ENCODE measurements around the gene NAPA.

NAPA gene

DNA sequence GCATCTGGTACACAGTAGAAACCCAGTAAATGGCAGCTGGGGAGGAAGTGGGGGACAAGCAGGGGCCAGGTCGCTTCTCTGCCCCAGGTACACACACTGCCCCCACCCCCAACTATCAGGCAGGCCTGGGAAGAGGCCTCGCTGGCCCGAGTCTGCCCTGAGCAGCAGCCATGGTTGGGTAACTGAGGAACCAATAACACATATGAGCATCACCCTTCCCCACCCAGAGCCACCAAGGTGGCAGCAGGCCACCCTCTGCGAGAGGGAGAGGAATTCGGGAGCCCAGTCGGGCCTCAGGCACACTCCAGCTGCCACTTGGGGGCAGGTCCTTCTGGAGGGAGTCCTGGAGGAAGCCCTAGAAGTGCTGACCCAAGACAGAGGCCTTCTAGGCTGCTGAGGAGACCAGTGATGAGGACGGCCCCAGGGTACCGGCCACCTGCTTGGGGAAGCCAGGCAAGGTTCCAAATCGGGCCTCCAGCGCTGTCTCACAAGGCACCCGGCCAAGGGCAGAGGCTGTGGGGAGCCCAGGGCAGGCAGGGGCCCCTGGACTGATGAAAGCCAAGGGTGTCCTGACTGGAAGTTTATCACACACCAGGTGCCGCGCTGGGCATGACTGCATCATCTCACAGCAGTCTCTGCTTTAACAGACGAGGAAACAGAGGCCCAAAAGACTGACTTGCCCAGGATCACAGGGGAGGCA is 16.9 kb downstream of the NAPA start:
- Histone ChIP-seq H3K27me3 (ENCODE audit: insufficient read depth, low read length) (no peaks in the 10 kb centered on the region), H2BK12ac (ENCODE audit: low read length) (no peak overlapping the region), H3K23ac (ENCODE audit: low read length) (no peak overlapping the region), H3K4me3 (ENCODE audit: low read depth, low read length) (no peak overlapping the region), H2BK120ac (ENCODE audit: insufficient read depth, low read length, poor library complexity) (no peak overlapping the region), H2BK5ac (ENCODE audit: low read depth, low read length, poor library complexity) (no peak overlapping the region), H3K4me1 (ENCODE audit: control insufficient read depth in 1 of 2, insufficient read depth in 2 of 2, low read length in 2 of 2) (no peaks in the 10 kb centered on the region), H2AK5ac (ENCODE audit: low read length) (no peak overlapping the region), H3K14ac (ENCODE audit: low read length) (no peak overlapping the region), H3K36me3 (ENCODE audit: control insufficient read depth in 1 of 2, insufficient read depth in 2 of 2, low read length in 2 of 2) (peaks cover 64 to 71% of the 10 kb centered on the region in 2 experiments), H3K4me2 (ENCODE audit: low read length) (no peak overlapping the region), H4K91ac (ENCODE audit: low read depth, low read length) (no peak overlapping the region), H4K12ac (ENCODE audit: low read depth, low read length) (no peak overlapping the region), H4K8ac (ENCODE audit: low read depth, low read length) (no peak overlapping the region), H2AFZ (ENCODE audit: insufficient read depth, low read length, poor library complexity) (no peak overlapping the region), H3K18ac (ENCODE audit: low read length) (no peak overlapping the region), H3K9me3 (ENCODE audit: insufficient read depth, low read depth, low read length) (no peaks in the 10 kb centered on the region), H3K27ac (ENCODE audit: low read depth, low read length) (no peak overlapping the region), H3K79me2 (ENCODE audit: control insufficient read depth, insufficient read depth, low read length, poor library complexity) (no peaks in the 10 kb centered on the region), H3K9ac (ENCODE audit: low read length) (no peak overlapping the region), H3K4ac (ENCODE audit: low read depth, low read length) (no peak overlapping the region), H3K79me1 (ENCODE audit: low read length) (no peaks in the 10 kb centered on the region)
- no CpG with 5 or more reads among the region's 14 CpGs for WGBS (ENCODE audit: extremely low coverage, insufficient coverage, insufficient read length)
- no peak for DNase-seq

DNA sequence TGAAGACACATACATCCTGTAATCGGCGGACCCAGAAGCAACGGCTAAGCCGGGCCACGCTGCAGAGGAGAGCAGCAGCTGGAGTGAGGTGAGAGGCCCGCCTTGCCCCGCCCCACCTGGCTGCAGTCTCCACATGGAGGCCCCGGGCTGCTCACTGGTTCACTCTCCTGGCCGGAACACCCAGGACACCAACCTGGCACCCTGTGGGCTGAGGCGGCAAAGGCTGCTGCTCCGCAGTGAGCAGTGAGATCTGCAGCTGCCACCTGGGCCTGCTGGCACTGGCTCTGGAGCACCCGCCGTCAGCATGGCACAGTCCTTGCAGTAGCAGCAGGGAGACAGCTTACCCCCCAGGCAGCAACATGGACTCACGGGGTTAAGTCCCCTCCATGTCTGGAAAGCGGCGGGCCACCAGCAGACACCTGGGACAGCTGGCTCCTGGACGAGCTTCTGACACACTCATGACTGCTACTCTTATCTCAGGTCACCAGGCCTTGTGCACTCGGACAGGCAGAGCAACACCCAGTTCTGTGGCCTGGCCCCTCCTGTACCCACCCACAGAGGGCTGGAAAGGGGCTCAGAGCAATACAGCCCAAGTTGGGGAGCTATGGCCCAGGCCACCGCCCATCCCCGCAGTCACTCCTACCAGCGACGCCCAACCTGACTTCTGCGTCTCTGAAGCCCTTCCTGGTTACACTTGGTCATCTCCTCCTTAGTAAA is 17.7 kb downstream of the NAPA start:
- no peaks in the 10 kb centered on the region for H3K79me1 ChIP-seq (ENCODE audit: low read length)
- no peak overlapping the region for H2AK5ac ChIP-seq (ENCODE audit: low read length)
- no peak overlapping the region for H3K4ac ChIP-seq (ENCODE audit: low read depth, low read length)
- no peak overlapping the region for H4K91ac ChIP-seq (ENCODE audit: low read depth, low read length)
- WGBS (ENCODE audit: extremely low coverage, insufficient coverage, insufficient read length) = no CpG with 5 or more reads among the region's 23 CpGs
- H2BK120ac ChIP-seq (ENCODE audit: insufficient read depth, low read length, poor library complexity) = no peak overlapping the region
- no peaks in the 10 kb centered on the region for H3K79me2 ChIP-seq (ENCODE audit: control insufficient read depth, insufficient read depth, low read length, poor library complexity)
- no peak overlapping the region for H2AFZ ChIP-seq (ENCODE audit: insufficient read depth, low read length, poor library complexity)
- no peak overlapping the region for H3K4me3 ChIP-seq (ENCODE audit: low read depth, low read length)
- no peak overlapping the region for H4K8ac ChIP-seq (ENCODE audit: low read depth, low read length)
- H3K9me3 ChIP-seq (ENCODE audit: insufficient read depth, low read depth, low read length) = no peaks in the 10 kb centered on the region
- no peak overlapping the region for H3K27ac ChIP-seq (ENCODE audit: low read depth, low read length)
- H3K36me3 ChIP-seq (ENCODE audit: control insufficient read depth in 1 of 2, insufficient read depth in 2 of 2, low read length in 2 of 2) = peaks cover 69 to 77% of the 10 kb centered on the region in 2 experiments
- DNase-seq = no peak
- H3K14ac ChIP-seq (ENCODE audit: low read length) = no peak overlapping the region
- no peaks in the 10 kb centered on the region for H3K27me3 ChIP-seq (ENCODE audit: insufficient read depth, low read length)
- no peak overlapping the region for H3K23ac ChIP-seq (ENCODE audit: low read length)
- H3K18ac ChIP-seq (ENCODE audit: low read length) = no peak overlapping the region
- H4K12ac ChIP-seq (ENCODE audit: low read depth, low read length) = no peak overlapping the region
- no peak overlapping the region for H2BK12ac ChIP-seq (ENCODE audit: low read length)
- no peak overlapping the region for H3K9ac ChIP-seq (ENCODE audit: low read length)
- H3K4me1 ChIP-seq (ENCODE audit: control insufficient read depth in 1 of 2, insufficient read depth in 2 of 2, low read length in 2 of 2) = no peaks in the 10 kb centered on the region
- H3K4me2 ChIP-seq (ENCODE audit: low read length) = no peak overlapping the region
- no peak overlapping the region for H2BK5ac ChIP-seq (ENCODE audit: low read depth, low read length, poor library complexity)

DNA sequence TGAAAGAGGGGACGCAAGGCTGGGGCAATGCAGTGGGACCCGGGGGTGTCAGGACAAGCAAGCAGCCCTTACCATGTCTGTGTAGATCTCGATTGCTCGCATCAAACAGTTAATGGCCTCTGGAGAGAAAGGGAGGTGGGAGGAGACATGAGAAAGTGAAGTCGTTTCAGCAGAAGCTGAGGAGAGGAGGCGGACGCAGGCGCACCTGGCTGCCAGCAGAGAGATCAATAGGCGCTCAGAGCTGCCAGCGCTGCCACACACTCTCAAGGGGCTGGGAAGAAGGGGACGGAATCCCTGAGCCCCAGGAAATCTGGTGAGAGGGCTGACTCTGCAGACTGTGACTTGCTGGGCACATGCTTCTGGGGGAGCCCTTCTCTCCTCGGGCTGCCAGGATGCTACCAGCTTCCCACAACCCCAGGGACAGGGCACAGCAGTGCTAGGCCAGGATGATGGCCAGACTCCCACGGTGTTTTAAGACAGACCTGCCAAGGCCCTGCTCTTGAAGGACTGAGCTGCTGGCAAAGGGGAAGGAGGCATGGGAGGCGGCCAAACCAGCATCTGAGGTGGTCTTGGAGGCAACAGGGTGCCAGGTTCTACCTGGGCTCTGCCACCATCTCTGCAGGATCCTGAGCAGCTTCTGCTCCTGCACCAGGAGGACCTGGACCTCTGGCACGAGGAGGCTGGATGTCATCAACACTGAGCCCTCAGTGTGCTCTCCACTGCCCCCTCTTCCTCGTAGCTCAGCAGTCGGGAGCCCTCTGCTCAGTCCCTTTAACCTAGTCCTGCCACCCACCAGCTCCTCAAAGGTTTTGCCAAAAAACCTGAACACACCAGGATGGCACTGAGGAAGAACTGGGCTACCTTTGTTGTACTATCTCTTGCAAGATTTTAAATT is 19.1 kb downstream of the NAPA start:
- H2BK5ac ChIP-seq (ENCODE audit: low read depth, low read length, poor library complexity) = no peak overlapping the region
- no peak overlapping the region for H4K8ac ChIP-seq (ENCODE audit: low read depth, low read length)
- H3K4me1 ChIP-seq (ENCODE audit: control insufficient read depth in 1 of 2, insufficient read depth in 2 of 2, low read length in 2 of 2) = no peaks in the 10 kb centered on the region
- no peak overlapping the region for H4K12ac ChIP-seq (ENCODE audit: low read depth, low read length)
- no peaks in the 10 kb centered on the region for H3K79me2 ChIP-seq (ENCODE audit: control insufficient read depth, insufficient read depth, low read length, poor library complexity)
- H3K79me1 ChIP-seq (ENCODE audit: low read length) = no peaks in the 10 kb centered on the region
- no peak overlapping the region for H3K14ac ChIP-seq (ENCODE audit: low read length)
- no peak overlapping the region for H3K4me3 ChIP-seq (ENCODE audit: low read depth, low read length)
- no peaks in the 10 kb centered on the region for H3K27me3 ChIP-seq (ENCODE audit: insufficient read depth, low read length)
- no peak overlapping the region for H2BK12ac ChIP-seq (ENCODE audit: low read length)
- H3K36me3 ChIP-seq (ENCODE audit: control insufficient read depth in 1 of 2, insufficient read depth in 2 of 2, low read length in 2 of 2) = peaks cover 77 to 83% of the 10 kb centered on the region in 2 experiments
- no peak overlapping the region for H3K4ac ChIP-seq (ENCODE audit: low read depth, low read length)
- no peaks in the 10 kb centered on the region for H3K9me3 ChIP-seq (ENCODE audit: insufficient read depth, low read depth, low read length)
- H2BK120ac ChIP-seq (ENCODE audit: insufficient read depth, low read length, poor library complexity) = no peak overlapping the region
- no CpG with 5 or more reads among the region's 17 CpGs for WGBS (ENCODE audit: extremely low coverage, insufficient coverage, insufficient read length)
- H3K23ac ChIP-seq (ENCODE audit: low read length) = no peak overlapping the region
- no peak overlapping the region for H3K9ac ChIP-seq (ENCODE audit: low read length)
- no peak overlapping the region for H3K4me2 ChIP-seq (ENCODE audit: low read length)
- H3K18ac ChIP-seq (ENCODE audit: low read length) = no peak overlapping the region
- H2AK5ac ChIP-seq (ENCODE audit: low read length) = no peak overlapping the region
- no peak for DNase-seq
- H3K27ac ChIP-seq (ENCODE audit: low read depth, low read length) = no peak overlapping the region
- H4K91ac ChIP-seq (ENCODE audit: low read depth, low read length) = no peak overlapping the region
- no peak overlapping the region for H2AFZ ChIP-seq (ENCODE audit: insufficient read depth, low read length, poor library complexity)

DNA sequence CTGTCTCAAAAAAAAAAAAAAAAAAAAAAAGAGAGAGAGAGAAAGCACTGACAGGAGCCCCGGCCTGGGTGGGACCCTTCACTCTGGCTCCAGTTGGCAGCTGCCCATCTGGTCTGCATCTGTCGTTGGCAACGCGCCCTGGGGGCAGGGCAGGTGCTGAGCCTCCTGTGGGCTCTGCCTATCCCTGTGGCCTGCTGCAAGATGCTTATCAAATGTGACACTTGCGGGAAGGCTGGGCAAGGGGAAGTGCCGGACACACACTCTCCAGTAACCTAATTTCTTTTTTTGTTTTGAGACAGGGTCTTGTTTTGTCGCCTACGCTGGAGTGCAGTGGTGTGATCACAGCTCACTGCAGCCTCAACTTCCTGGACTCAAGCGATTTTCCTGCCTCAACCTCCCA is 20.1 kb downstream of the NAPA start:
- H2BK5ac ChIP-seq (ENCODE audit: low read depth, low read length, poor library complexity) = no peak overlapping the region
- H3K27me3 ChIP-seq (ENCODE audit: insufficient read depth, low read length) = no peaks in the 10 kb centered on the region
- no peak overlapping the region for H2AFZ ChIP-seq (ENCODE audit: insufficient read depth, low read length, poor library complexity)
- no peak overlapping the region for H4K91ac ChIP-seq (ENCODE audit: low read depth, low read length)
- H3K4me1 ChIP-seq (ENCODE audit: control insufficient read depth in 1 of 2, insufficient read depth in 2 of 2, low read length in 2 of 2) = no peaks in the 10 kb centered on the region
- H3K14ac ChIP-seq (ENCODE audit: low read length) = no peak overlapping the region
- WGBS (ENCODE audit: extremely low coverage, insufficient coverage, insufficient read length) = no CpG with 5 or more reads among the region's 9 CpGs
- H3K79me2 ChIP-seq (ENCODE audit: control insufficient read depth, insufficient read depth, low read length, poor library complexity) = no peaks in the 10 kb centered on the region
- no peak overlapping the region for H2BK120ac ChIP-seq (ENCODE audit: insufficient read depth, low read length, poor library complexity)
- H4K8ac ChIP-seq (ENCODE audit: low read depth, low read length) = no peak overlapping the region
- no peak overlapping the region for H3K4me2 ChIP-seq (ENCODE audit: low read length)
- no peak overlapping the region for H3K23ac ChIP-seq (ENCODE audit: low read length)
- no peak overlapping the region for H4K12ac ChIP-seq (ENCODE audit: low read depth, low read length)
- H3K27ac ChIP-seq (ENCODE audit: low read depth, low read length) = no peak overlapping the region
- H3K4ac ChIP-seq (ENCODE audit: low read depth, low read length) = no peak overlapping the region
- no peaks in the 10 kb centered on the region for H3K9me3 ChIP-seq (ENCODE audit: insufficient read depth, low read depth, low read length)
- no peak overlapping the region for H3K4me3 ChIP-seq (ENCODE audit: low read depth, low read length)
- no peaks in the 10 kb centered on the region for H3K79me1 ChIP-seq (ENCODE audit: low read length)
- no peak overlapping the region for H2BK12ac ChIP-seq (ENCODE audit: low read length)
- no peak overlapping the region for H2AK5ac ChIP-seq (ENCODE audit: low read length)
- DNase-seq = no peak
- no peak overlapping the region for H3K9ac ChIP-seq (ENCODE audit: low read length)
- no peak overlapping the region for H3K18ac ChIP-seq (ENCODE audit: low read length)
- peaks cover 78 to 86% of the 10 kb centered on the region in 2 experiments for H3K36me3 ChIP-seq (ENCODE audit: control insufficient read depth in 1 of 2, insufficient read depth in 2 of 2, low read length in 2 of 2)
